LNCAP (cell line): ENCODE results near the gene TLL2.
A peak's percentile ranks its signal among the peaks of the same experiment; 100 is the strongest.

ENCODE experiments used
- CTCF ChIP-seq: fragments of 450-650 bp; IDR thresholded peaks from 2 replicates; pipeline ENCODE4 v1.5.1; 2017; ENCODE audit warnings: mild to moderate bottlenecking

TLL2 gene

GRCh38 chr10:96494694-96495093, 19.0 kb downstream of the TLL2 start:
- no peak for TF ChIP-seq CTCF

DNA sequence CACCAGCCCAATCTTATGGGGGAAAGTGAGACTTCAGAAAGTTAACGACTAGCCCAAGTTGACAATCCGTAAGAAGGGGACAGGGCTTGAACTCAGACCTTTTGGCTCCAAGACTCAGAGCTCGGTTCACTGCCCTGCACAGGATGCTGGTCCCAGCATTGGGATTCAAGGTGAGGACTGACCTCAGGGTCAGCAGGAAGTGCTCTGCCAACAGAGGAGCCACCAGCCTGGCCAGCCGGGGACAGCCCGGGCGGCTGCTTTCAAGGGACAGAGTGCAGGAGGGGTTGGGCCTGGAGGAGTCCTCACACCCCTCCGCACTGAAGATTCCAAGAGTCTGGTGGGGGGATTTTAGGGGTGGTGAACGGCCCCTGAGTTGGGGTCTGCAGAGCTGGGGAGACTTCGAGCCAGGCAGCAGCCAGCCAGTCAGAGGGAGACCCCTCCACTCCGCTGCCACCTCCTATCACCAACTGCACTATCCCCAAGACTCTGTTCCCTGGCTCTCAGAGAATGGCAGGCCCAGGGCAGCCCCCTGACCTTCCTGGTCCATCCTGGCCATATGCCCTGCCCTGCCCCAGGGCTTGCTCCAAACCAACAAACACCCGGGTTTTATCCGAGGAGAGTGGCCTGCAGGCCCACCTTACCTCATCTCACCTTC, 19.7 kb downstream of the TLL2 start:
- no peak for TF ChIP-seq CTCF

GRCh38 chr10:96493254-96493653, 20.5 kb downstream of the TLL2 start:
- no peak for TF ChIP-seq CTCF

DNA sequence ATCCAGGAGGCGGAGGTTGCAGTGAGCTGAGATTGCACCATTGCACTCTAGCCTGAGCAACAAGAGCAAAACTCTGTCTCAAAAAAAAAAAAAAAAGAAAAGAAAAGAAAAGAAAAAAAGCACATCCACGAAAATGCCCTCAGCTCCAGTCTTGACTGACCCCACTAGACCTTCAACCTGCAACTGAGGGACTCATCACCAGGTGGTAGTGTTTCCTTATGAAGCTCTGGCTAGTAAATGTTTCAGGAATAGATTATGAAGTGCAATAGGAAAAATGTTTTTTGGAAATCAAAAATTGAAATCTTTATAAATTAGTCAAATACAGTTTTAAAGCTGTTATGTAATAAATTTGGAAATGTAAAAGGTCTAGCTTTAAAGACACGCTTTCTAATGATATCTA, 22.4 kb downstream of the TLL2 start:
- peak; percentile 60 for TF ChIP-seq CTCF

DNA sequence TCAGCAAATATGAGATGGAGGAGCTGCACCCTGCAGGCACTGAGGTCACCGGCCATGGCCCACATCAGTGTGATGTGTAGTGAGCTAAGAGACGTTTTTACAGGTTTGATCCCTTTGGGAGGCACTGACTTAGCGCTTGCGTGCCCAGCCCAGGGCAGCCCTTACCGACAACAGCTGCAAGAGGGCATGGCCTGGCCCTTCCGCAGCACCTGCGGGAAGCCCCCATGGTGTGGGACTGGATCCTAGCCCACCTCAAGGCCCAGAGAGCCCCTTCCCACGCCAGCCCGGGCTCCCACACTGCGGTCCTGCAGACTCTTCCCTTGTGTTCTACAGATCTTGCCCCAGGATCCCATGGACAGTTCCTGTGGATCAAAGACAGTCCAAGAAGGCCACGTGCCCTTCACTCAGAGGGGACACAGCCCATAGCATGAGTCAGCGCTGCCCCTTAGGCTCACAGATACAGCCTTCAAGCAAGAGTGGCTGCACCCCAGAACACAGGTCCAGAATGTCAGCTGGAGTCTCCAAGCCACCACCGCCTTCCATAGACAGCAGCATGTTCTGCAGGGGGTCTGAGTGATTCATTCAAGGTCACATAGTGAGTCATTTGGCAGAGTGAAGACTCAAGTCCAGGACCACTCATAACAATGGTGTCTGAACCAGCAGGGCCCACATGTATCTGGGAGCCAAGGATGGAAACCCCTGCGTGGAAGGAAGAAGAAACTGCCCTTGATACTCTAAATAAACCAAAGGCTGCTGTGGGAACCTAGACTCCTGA, 25.4 kb downstream of the TLL2 start:
- TF ChIP-seq CTCF = no peak

GRCh38 chr10:96482815-96483588, 30.7 kb downstream of the TLL2 start:
- TF ChIP-seq CTCF = no peak

DNA sequence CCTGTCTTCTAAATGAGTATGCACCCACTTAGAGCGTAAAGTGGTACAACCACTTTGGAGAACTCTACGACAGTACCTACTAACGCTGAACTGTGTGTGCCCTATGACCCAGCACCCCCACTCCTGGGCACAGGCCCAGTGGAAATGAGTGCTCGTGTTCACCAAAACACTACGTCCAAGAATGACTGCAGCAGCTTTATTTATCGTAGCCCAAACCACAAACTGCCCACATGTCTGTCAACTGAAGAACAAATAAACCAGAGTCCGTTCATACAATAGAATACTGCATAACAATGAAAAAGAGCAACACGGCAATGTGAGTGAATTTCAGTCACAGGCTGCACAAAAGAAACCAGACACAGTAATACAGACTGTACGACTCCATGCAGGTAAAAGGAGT, 35.4 kb downstream of the TLL2 start:
- TF ChIP-seq CTCF = no peak
